CD14-positive monocyte (primary cell): ENCODE results near the gene TRPM8. TPM values are rescaled to one million over a fixed set of nuclear protein-coding genes. Genes with fewer than 3 reads are reported as not detected.

Experiments used
- DNase-seq, 3 donors: peaks; one replicate each; pipeline ENCODE4 v3.0.0-alpha.2; 2011 to 2022
- H2AFZ ChIP-seq: 2 replicates; pipeline ENCODE4 v1.6.0; 2012; ENCODE audit warnings: mild to moderate bottlenecking, low read depth, low read length, inconsistent platforms; ENCODE audit not compliant: insufficient read depth, poor library complexity, severe bottlenecking
- H3K27ac ChIP-seq, 2 donors: 1 replicate in 1 of 2; 2 replicates in 1 of 2; pipeline ENCODE4 v1.5.1; 2012 to 2013; ENCODE audit warnings: low read length in 2 of 2, control low read depth in 1 of 2, inconsistent platforms in 1 of 2, low read depth in 1 of 2, mild to moderate bottlenecking in 1 of 2
- H3K27me3 ChIP-seq, 2 donors: one replicate each; pipeline versions ENCODE4 v1.6.0 to v1.6.1; 2011 to 2013; ENCODE audit warnings: low read length in 2 of 2; ENCODE audit not compliant: control insufficient read depth in 2 of 2, insufficient read depth in 2 of 2
- H3K36me3 ChIP-seq, 2 donors: replicated peaks in 1 of 2; 1 replicate in 1 of 2; 2 replicates in 1 of 2; pipeline versions ENCODE4 v1.5.1 to v1.6.1; 2012 to 2013; ENCODE audit warnings: low read length in 2 of 2, control low read depth in 1 of 2, inconsistent platforms in 1 of 2, mild to moderate bottlenecking in 1 of 2; ENCODE audit not compliant: insufficient read depth in 2 of 2, control insufficient read depth in 1 of 2
- H3K4me1 ChIP-seq, 2 donors: 1 replicate in 1 of 2; 2 replicates in 1 of 2; pipeline versions ENCODE4 v1.5.1 to v1.6.1; 2012 to 2013; ENCODE audit warnings: low read length in 2 of 2, control low read depth in 1 of 2, inconsistent platforms in 1 of 2, mild to moderate bottlenecking in 1 of 2, moderate library complexity in 1 of 2; ENCODE audit not compliant: insufficient read depth in 2 of 2, control insufficient read depth in 1 of 2
- H3K4me2 ChIP-seq: replicated peaks from 2 replicates; pipeline ENCODE3; 2012; ENCODE audit warnings: low read length, moderate library complexity, mild to moderate bottlenecking; ENCODE audit not compliant: poor library complexity, severe bottlenecking; ENCODE audit errors: extremely low read depth
- H3K4me3 ChIP-seq, 3 experiments: fragments of 200-600 bp in 1 of 3; sonication (generic) in 1 of 3; replicated peaks in 1 of 3; 1 replicate in 2 of 3; 2 replicates in 1 of 3; pipeline ENCODE4 v1.5.1; 2011 to 2013; ENCODE audit warnings: low read length in 3 of 3, mild to moderate bottlenecking in 3 of 3, control low read depth in 2 of 3, low read depth in 2 of 3, inconsistent platforms in 1 of 3, moderate library complexity in 1 of 3
- H3K79me2 ChIP-seq: 2 replicates; pipeline ENCODE4 v1.6.0; 2012; ENCODE audit warnings: mild to moderate bottlenecking, control low read depth, inconsistent platforms, low read length, moderate library complexity; ENCODE audit not compliant: insufficient read depth
- H3K9ac ChIP-seq: 2 replicates; pipeline ENCODE4 v1.6.0; 2017; ENCODE audit warnings: low read length, mild to moderate bottlenecking; ENCODE audit not compliant: insufficient read depth, poor library complexity, severe bottlenecking
- H3K9me3 ChIP-seq, 2 donors: replicated peaks in 1 of 2; 1 replicate in 1 of 2; 2 replicates in 1 of 2; pipeline versions ENCODE4 v1.5.1 to v1.6.1; 2012 to 2013; ENCODE audit warnings: low read length in 2 of 2, control low read depth in 1 of 2; ENCODE audit not compliant: control insufficient read depth in 1 of 2, insufficient read depth in 1 of 2
- H4K20me1 ChIP-seq: 2 replicates; pipeline ENCODE4 v1.6.0; 2012; ENCODE audit warnings: mild to moderate bottlenecking, low read length, control low read depth, moderate library complexity; ENCODE audit not compliant: insufficient read depth
- H3K27ac Mint-ChIP-seq, 7 donors: one replicate each; pipeline ENCODE4 v1.8.0; 2020; ENCODE audit warnings: mild to moderate bottlenecking in 7 of 7, mixed read lengths in 7 of 7, moderate library complexity in 6 of 7, inconsistent platforms in 2 of 7
- H3K27me3 Mint-ChIP-seq, 3 donors: one replicate each; pipeline ENCODE4 v1.8.0; 2021 to 2022; ENCODE audit warnings: low read depth in 3 of 3, mild to moderate bottlenecking in 3 of 3, mixed read lengths in 3 of 3, moderate library complexity in 3 of 3, inconsistent platforms in 1 of 3
- H3K36me3 Mint-ChIP-seq, 2 donors: one replicate each; pipeline ENCODE4 v1.8.0; 2020; ENCODE audit warnings: mixed read lengths in 2 of 2, inconsistent platforms in 1 of 2, mild to moderate bottlenecking in 1 of 2
- H3K4me1 Mint-ChIP-seq: one replicate; pipeline ENCODE4 v1.8.0; 2020; ENCODE audit warnings: mild to moderate bottlenecking, mixed read lengths
- H3K4me3 Mint-ChIP-seq, 2 donors: one replicate each; pipeline ENCODE4 v1.8.0; 2020; ENCODE audit warnings: mild to moderate bottlenecking in 2 of 2, mixed read lengths in 2 of 2, moderate library complexity in 1 of 2
- H3K9me3 Mint-ChIP-seq, 7 donors: one replicate each; pipeline ENCODE4 v1.8.0; 2020 to 2022; ENCODE audit warnings: mixed read lengths in 7 of 7, mild to moderate bottlenecking in 6 of 7, moderate library complexity in 6 of 7, inconsistent platforms in 2 of 7
- WGBS: methylation state at CpG from one replicate; pipeline ENCODE4 v1.1.5; 2013; ENCODE audit warnings: missing lambda C conversion rate; ENCODE audit not compliant: insufficient coverage; 5-methylcytosine and 5-hydroxymethylcytosine counted together
- intact Hi-C, 2 donors: fragments of 100-400 bp; cut with micrococcal nuclease; formaldehyde crosslinking; loops; one replicate each; pipeline versions ENCODE4 v1.15.0 to v1.15.1; 2023
- polyA plus RNA-seq, 3 donors: library from polyadenylated mRNA; depleted of rRNA in 1 of 3; unstranded in 2 of 3; stranded (reverse) in 1 of 3; fragments of 300-500 nt in 2 of 3; fragments of >200 nt in 1 of 3; fragmentation: Illumina TruSeq in 2 of 3; gene quantifications; 1 replicate in 2 of 3; 2 replicates in 1 of 3; pipeline ENCODE4 v1.2.3, GENCODE V29; 2012 to 2021
- TF ChIP-seq, protein P1 (sequence below): fragments of 200-600 bp; IDR thresholded peaks from one replicate; pipeline ENCODE4 v1.8.0; 2022; ENCODE audit warnings: antibody characterized with exemption, mild to moderate bottlenecking

Gene TRPM8
- polyA plus RNA-seq, 3 donors = not detected

DNA sequence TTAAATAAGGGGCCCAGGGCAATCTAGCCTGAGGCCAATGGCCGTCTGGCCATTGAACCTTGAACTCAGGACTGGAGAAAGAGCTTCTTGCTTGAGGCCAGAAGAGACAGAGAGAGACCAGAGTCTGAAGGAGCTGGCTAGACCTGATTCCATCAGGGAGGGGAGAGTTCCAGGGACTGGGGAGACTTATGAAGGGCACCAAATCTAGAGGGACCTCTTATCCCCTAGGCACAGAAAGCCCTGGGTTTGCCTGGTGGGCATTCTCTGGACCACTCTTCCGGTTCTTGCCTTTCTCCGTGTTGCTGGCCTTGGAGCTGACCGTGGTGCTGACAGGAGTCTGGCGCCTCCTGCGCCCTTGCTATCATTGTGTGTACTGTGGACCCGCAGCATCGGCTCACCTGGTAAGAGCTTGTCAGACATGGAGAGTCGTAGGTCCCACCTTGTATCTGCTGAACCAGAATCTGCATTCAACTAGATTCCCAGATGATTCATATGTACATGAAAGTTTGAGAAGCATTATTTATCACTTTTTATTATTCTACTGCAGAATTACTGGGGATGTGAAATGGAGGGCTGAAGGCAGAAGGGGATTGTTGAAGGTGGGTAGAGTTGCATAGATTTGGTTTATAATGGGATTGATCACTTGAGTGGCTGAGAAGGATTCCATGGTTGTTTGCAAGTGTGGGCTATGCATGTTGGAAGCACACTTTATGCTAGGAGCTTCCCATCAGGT lies 4.3 kb upstream of the TRPM8 start:
- H3K4me1 Mint-ChIP-seq = no peaks in the 10 kb centered on the region
- 25% methylated on average over 8 of the region's 9 CpGs for WGBS
- H3K27ac Mint-ChIP-seq = no peak overlapping the region
- no peak overlapping the region for H3K4me3 Mint-ChIP-seq
- H3K36me3 Mint-ChIP-seq = no peaks in the 10 kb centered on the region
- no peaks in the 10 kb centered on the region for H3K4me1 ChIP-seq
- no peak overlapping the region for H3K27ac ChIP-seq
- peaks cover 0 to 3% (median 0%) of the 10 kb centered on the region in 7 donors for H3K9me3 Mint-ChIP-seq
- H3K4me3 ChIP-seq = no peak overlapping the region
- TF ChIP-seq, protein P1, sequence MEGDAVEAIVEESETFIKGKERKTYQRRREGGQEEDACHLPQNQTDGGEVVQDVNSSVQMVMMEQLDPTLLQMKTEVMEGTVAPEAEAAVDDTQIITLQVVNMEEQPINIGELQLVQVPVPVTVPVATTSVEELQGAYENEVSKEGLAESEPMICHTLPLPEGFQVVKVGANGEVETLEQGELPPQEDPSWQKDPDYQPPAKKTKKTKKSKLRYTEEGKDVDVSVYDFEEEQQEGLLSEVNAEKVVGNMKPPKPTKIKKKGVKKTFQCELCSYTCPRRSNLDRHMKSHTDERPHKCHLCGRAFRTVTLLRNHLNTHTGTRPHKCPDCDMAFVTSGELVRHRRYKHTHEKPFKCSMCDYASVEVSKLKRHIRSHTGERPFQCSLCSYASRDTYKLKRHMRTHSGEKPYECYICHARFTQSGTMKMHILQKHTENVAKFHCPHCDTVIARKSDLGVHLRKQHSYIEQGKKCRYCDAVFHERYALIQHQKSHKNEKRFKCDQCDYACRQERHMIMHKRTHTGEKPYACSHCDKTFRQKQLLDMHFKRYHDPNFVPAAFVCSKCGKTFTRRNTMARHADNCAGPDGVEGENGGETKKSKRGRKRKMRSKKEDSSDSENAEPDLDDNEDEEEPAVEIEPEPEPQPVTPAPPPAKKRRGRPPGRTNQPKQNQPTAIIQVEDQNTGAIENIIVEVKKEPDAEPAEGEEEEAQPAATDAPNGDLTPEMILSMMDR = no peak
- DNase-seq = no peak
- H3K27me3 Mint-ChIP-seq = peaks cover 0 to 11% (median 1%) of the 10 kb centered on the region in 3 donors
- peaks cover 0 to 3% of the 10 kb centered on the region in 2 donors for H3K27me3 ChIP-seq
- no peak overlapping the region for H2AFZ ChIP-seq
- no peaks in the 10 kb centered on the region for H3K36me3 ChIP-seq
- H3K9ac ChIP-seq = no peak overlapping the region
- H3K79me2 ChIP-seq = no peaks in the 10 kb centered on the region
- no peak overlapping the region for H3K4me2 ChIP-seq
- intact Hi-C loops = no loop called here
- no peaks in the 10 kb centered on the region for H3K9me3 ChIP-seq
- no peaks in the 10 kb centered on the region for H4K20me1 ChIP-seq

- TF ChIP-seq, protein P1 = no peak
- H3K4me1 ChIP-seq = no peaks in the 10 kb centered on the region
- peaks cover 1 to 15% (median 2%) of the 10 kb centered on the region in 3 donors for H3K27me3 Mint-ChIP-seq
- intact Hi-C loops = no loop called here
- no peak overlapping the region for H3K27ac Mint-ChIP-seq
- peaks cover 0 to 3% (median 0%) of the 10 kb centered on the region in 7 donors for H3K9me3 Mint-ChIP-seq
- H3K27me3 ChIP-seq = peaks cover 0 to 3% of the 10 kb centered on the region in 2 donors
- no peak overlapping the region for H3K4me2 ChIP-seq
- H3K4me1 Mint-ChIP-seq = no peaks in the 10 kb centered on the region
- no peak overlapping the region for H2AFZ ChIP-seq
- no peaks in the 10 kb centered on the region for H4K20me1 ChIP-seq
- no CpG with 5 or more reads among the region's 2 CpGs for WGBS
- no peak overlapping the region for H3K4me3 ChIP-seq
- no peaks in the 10 kb centered on the region for H3K36me3 Mint-ChIP-seq
- no peak overlapping the region for H3K9ac ChIP-seq
- no peak overlapping the region for H3K27ac ChIP-seq
- H3K4me3 Mint-ChIP-seq = no peak overlapping the region
- no peaks in the 10 kb centered on the region for H3K9me3 ChIP-seq
- no peak for DNase-seq
- H3K36me3 ChIP-seq = no peaks in the 10 kb centered on the region
- H3K79me2 ChIP-seq = no peaks in the 10 kb centered on the region
Measured at GRCh38 chr2:233915128-233915527, 2.0 kb upstream of the TRPM8 start.
